HEK293 (cell line): ENCODE data around the gene HRC.
"Not testable (repeated sequence)": the region's sequence is repeated elsewhere in the genome, so short reads cannot be mapped to it uniquely, and the experiment has no call there.

Experiments
- CTCF ChIA-PET: fragments of 350-600 bp; formaldehyde crosslinking; extraction: SDS; loops from one replicate; lab custom pipeline; 2021; ENCODE audit warnings: antibody characterized with exemption; lab: Yijun Ruan, JAX
- POLR2A ChIA-PET: fragments of 300-600 bp; formaldehyde crosslinking; extraction: SDS; loops from one replicate; lab custom pipeline; 2020; ENCODE audit warnings: antibody characterized with exemption, inconsistent platforms; lab: Yijun Ruan, JAX
- H3K27ac ChIP-seq: fragments of 200-500 bp; sonication (Bioruptor generic); 2 replicates; pipeline ENCODE4 v1.5.1; 2014; ENCODE audit warnings: low read depth, low read length, control low read depth, inconsistent platforms; ENCODE audit errors: extremely low read depth
- H3K36me3 ChIP-seq, 2 experiments: fragments of 200-500 bp in 1 of 2; sonication (Bioruptor generic) in 1 of 2; 1 replicate in 1 of 2; 2 replicates in 1 of 2; pipeline ENCODE4 v1.5.1; 2014 to 2017; ENCODE audit warnings: inconsistent platforms in 2 of 2, low read length in 2 of 2; ENCODE audit not compliant: control insufficient read depth in 2 of 2, insufficient read depth in 1 of 2
- H3K4me1 ChIP-seq: fragments of 200-500 bp; sonication (Bioruptor generic); 2 replicates; pipeline ENCODE4 v1.5.1; 2014; ENCODE audit warnings: mild to moderate bottlenecking, low read length, inconsistent platforms; ENCODE audit not compliant: control insufficient read depth, insufficient read depth
- H3K4me3 ChIP-seq: 2 replicates; pipeline ENCODE4 v1.5.1; 2011; ENCODE audit warnings: low read depth, mild to moderate bottlenecking, control low read depth, low read length, moderate library complexity
- H3K9me3 ChIP-seq: fragments of 200-500 bp; sonication (Bioruptor generic); 2 replicates; pipeline ENCODE4 v1.5.1; 2014; ENCODE audit warnings: low read depth, low read length, inconsistent platforms; ENCODE audit not compliant: control insufficient read depth, insufficient read depth
- BCL11A ChIP-seq: fragments of 450-650 bp; formaldehyde crosslinking; IDR thresholded peaks from 2 replicates; pipeline ENCODE4 v1.5.1; 2016; ENCODE audit warnings: low read depth, missing biosample characterization, missing genetic modification characterization
- IKZF3 ChIP-seq: fragments of 450-650 bp; IDR thresholded peaks from 2 replicates; pipeline ENCODE4 v1.5.0; 2018; ENCODE audit warnings: missing biosample characterization, mild to moderate bottlenecking, missing genetic modification characterization, moderate library complexity
- KLF10 ChIP-seq: fragments of 450-650 bp; IDR thresholded peaks from 2 replicates; pipeline ENCODE4 v1.5.1; 2018; ENCODE audit warnings: missing biosample characterization, mild to moderate bottlenecking, missing genetic modification characterization
- KLF8 ChIP-seq: fragments of 450-650 bp; formaldehyde crosslinking; IDR thresholded peaks from 2 replicates; pipeline ENCODE4 v1.5.1; 2016; ENCODE audit warnings: missing biosample characterization, missing genetic modification characterization
- SCRT2 ChIP-seq: fragments of 450-650 bp; formaldehyde crosslinking; IDR thresholded peaks from 2 replicates; pipeline ENCODE4 v1.5.1; 2016; ENCODE audit warnings: missing biosample characterization, missing genetic modification characterization
- SP3 ChIP-seq: fragments of 450-650 bp; formaldehyde crosslinking; IDR thresholded peaks from 2 replicates; pipeline ENCODE4 v1.5.1; 2016; ENCODE audit warnings: missing biosample characterization, missing genetic modification characterization
- YY2 ChIP-seq: fragments of 450-650 bp; formaldehyde crosslinking; IDR thresholded peaks from 2 replicates; pipeline ENCODE4 v1.5.1; 2016; ENCODE audit warnings: missing biosample characterization, missing genetic modification characterization
- ZBTB6 ChIP-seq: fragments of 450-650 bp; formaldehyde crosslinking; IDR thresholded peaks from 2 replicates; pipeline ENCODE4 v1.5.1; 2017; ENCODE audit warnings: missing biosample characterization, missing genetic modification characterization
- ZEB2 ChIP-seq: fragments of 450-650 bp; formaldehyde crosslinking; IDR thresholded peaks from 2 replicates; pipeline ENCODE4 v1.5.1; 2016; ENCODE audit warnings: missing biosample characterization, missing genetic modification characterization
- ZFHX2 ChIP-seq: fragments of 450-650 bp; formaldehyde crosslinking; conservative IDR thresholded peaks from 2 replicates; pipeline ENCODE4 v1.5.1; 2016; ENCODE audit warnings: missing biosample characterization, missing genetic modification characterization
- ZFP69B ChIP-seq: fragments of 450-650 bp; formaldehyde crosslinking; IDR thresholded peaks from 2 replicates; pipeline ENCODE4 v1.5.1; 2016; ENCODE audit warnings: missing biosample characterization, missing genetic modification characterization
- ZIC2 ChIP-seq: fragments of 450-650 bp; formaldehyde crosslinking; IDR thresholded peaks from 2 replicates; pipeline ENCODE4 v1.5.1; 2016; ENCODE audit warnings: missing biosample characterization, missing genetic modification characterization
- ZNF248 ChIP-seq: fragments of 450-650 bp; formaldehyde crosslinking; IDR thresholded peaks from 2 replicates; pipeline ENCODE4 v1.5.1; 2017; ENCODE audit warnings: missing biosample characterization, missing genetic modification characterization
- ZNF26 ChIP-seq: fragments of 450-650 bp; formaldehyde crosslinking; IDR thresholded peaks from 2 replicates; pipeline ENCODE4 v1.5.1; 2016; ENCODE audit warnings: missing biosample characterization, missing genetic modification characterization
- ZNF366 ChIP-seq: fragments of 450-650 bp; formaldehyde crosslinking; conservative IDR thresholded peaks from 2 replicates; pipeline ENCODE4 v1.5.1; 2016; ENCODE audit warnings: missing biosample characterization, missing genetic modification characterization
- ZNF398 ChIP-seq: fragments of 450-650 bp; formaldehyde crosslinking; IDR thresholded peaks from 2 replicates; pipeline ENCODE4 v1.5.1; 2017; ENCODE audit warnings: missing biosample characterization, missing genetic modification characterization
- ZNF449 ChIP-seq: fragments of 450-650 bp; formaldehyde crosslinking; IDR thresholded peaks from 2 replicates; pipeline ENCODE4 v1.5.1; 2017; ENCODE audit warnings: missing biosample characterization, mild to moderate bottlenecking, missing genetic modification characterization, moderate library complexity
- ZNF501 ChIP-seq: fragments of 450-650 bp; formaldehyde crosslinking; IDR thresholded peaks from 2 replicates; pipeline ENCODE4 v1.5.1; 2016; ENCODE audit warnings: missing biosample characterization, missing genetic modification characterization
- ZNF561 ChIP-seq: fragments of 450-650 bp; IDR thresholded peaks from 2 replicates; pipeline ENCODE4 v1.5.1; 2018; ENCODE audit warnings: missing biosample characterization, missing genetic modification characterization, borderline replicate concordance
- TF ChIP-seq, protein P1 (sequence below): fragments of 450-650 bp; formaldehyde crosslinking; optimal IDR thresholded peaks from 2 replicates; pipeline ENCODE3; 2016; ENCODE audit warnings: missing biosample characterization, mild to moderate bottlenecking, missing genetic modification characterization
- TF ChIP-seq, protein P2 (sequence below): fragments of 450-650 bp; formaldehyde crosslinking; IDR thresholded peaks from 2 replicates; pipeline ENCODE4 v1.5.1; 2016; ENCODE audit warnings: missing biosample characterization, missing genetic modification characterization

Gene HRC

DNA sequence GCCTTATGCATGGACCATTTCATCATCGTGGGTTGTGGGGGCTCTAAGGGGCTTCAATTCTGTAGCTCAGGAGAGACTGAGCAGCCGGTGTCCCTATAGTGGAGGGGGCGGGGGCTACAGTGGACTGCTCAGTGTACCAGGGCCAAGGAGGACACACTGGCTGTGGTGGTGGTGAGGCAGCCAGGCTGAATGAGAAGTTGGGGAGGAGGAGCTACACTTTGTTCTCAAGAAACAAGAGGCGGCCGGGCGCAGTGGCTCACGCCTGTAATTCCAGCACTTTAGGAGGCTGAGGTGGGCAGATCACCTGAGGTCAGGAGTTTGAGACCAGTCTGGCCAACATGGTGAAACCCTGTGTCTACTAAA is 8.8 kb downstream of the HRC start:
- POLR2A ChIA-PET: interaction anchor here (0.5 to 1.6 kb wide), 4 partner anchors 18 to 49 kb away, joined by 3 to 5 read pairs (median 4); partner anchors contain the start of gene PPFIA3
- not testable (repeated sequence) for H3K4me1 ChIP-seq, H3K4me3 ChIP-seq, H3K36me3 ChIP-seq, H3K27ac ChIP-seq, H3K9me3 ChIP-seq
- CTCF ChIA-PET: interaction anchor here (0.7 to 6.6 kb wide), 31 partner anchors 9 to 472 kb away, joined by 3 to 70 read pairs (median 5); partner anchors contain the start of genes GYS1, HRC, LIN7B and RUVBL2
- TF ChIP-seq ZEB2 (tag by site-specific recombination) (0 out of 2 replicates have a peak, but pooled peaks have one; percentile 6), ZNF248 (tag by site-specific recombination) (0 out of 2 replicates have a peak, but pooled peaks have one; percentile 25)
- TF ChIP-seq, protein P1, sequence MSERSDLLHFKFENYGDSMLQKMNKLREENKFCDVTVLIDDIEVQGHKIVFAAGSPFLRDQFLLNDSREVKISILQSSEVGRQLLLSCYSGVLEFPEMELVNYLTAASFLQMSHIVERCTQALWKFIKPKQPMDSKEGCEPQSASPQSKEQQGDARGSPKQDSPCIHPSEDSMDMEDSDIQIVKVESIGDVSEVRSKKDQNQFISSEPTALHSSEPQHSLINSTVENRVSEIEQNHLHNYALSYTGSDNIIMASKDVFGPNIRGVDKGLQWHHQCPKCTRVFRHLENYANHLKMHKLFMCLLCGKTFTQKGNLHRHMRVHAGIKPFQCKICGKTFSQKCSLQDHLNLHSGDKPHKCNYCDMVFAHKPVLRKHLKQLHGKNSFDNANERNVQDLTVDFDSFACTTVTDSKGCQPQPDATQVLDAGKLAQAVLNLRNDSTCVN (tag by site-specific recombination): peak; percentile 2
- TF ChIP-seq, all 188 proteins: peak for 3; not testable (repeated sequence) for 185

- H3K4me3 ChIP-seq: peak overlapping the region; percentile 34
- no peaks in the 10 kb centered on the region; a peak in 1 of 3 replicates for H3K36me3 ChIP-seq
- no peak overlapping the region; the same call in 1 of the 2 replicates for H3K27ac ChIP-seq
- H3K9me3 ChIP-seq: no peaks in the 10 kb centered on the region
- ChIA-PET POLR2A (interaction anchor here (0.5 to 1.6 kb wide), 5 partner anchors 18 to 170 kb away, joined by 3 to 5 read pairs (median 4); partner anchors contain the start of gene PPFIA3), CTCF (interaction anchor here (0.5 to 6.6 kb wide), 35 partner anchors 10 to 472 kb away, joined by 3 to 70 read pairs (median 5); partner anchors contain the start of genes GYS1, HRC, LIN7B and RUVBL2)
- peaks cover 6% of the 10 kb centered on the region for H3K4me1 ChIP-seq
- TF ChIP-seq, protein P2, sequence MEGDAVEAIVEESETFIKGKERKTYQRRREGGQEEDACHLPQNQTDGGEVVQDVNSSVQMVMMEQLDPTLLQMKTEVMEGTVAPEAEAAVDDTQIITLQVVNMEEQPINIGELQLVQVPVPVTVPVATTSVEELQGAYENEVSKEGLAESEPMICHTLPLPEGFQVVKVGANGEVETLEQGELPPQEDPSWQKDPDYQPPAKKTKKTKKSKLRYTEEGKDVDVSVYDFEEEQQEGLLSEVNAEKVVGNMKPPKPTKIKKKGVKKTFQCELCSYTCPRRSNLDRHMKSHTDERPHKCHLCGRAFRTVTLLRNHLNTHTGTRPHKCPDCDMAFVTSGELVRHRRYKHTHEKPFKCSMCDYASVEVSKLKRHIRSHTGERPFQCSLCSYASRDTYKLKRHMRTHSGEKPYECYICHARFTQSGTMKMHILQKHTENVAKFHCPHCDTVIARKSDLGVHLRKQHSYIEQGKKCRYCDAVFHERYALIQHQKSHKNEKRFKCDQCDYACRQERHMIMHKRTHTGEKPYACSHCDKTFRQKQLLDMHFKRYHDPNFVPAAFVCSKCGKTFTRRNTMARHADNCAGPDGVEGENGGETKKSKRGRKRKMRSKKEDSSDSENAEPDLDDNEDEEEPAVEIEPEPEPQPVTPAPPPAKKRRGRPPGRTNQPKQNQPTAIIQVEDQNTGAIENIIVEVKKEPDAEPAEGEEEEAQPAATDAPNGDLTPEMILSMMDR (tag by site-specific recombination): peak; percentile 97
- TF ChIP-seq SCRT2 (tag by site-specific recombination) (peak; percentile 86), KLF10 (tag by site-specific recombination) (0 out of 2 replicates have a peak, but pooled peaks have one; percentile 28), ZFP69B (tag by site-specific recombination) (0 out of 2 replicates have a peak, but pooled peaks have one; percentile 15), ZNF398 (peak; percentile 76), SP3 (tag by site-specific recombination) (peak; percentile 82), ZFHX2 (tag by site-specific recombination) (peak; percentile 64), ZEB2 (tag by site-specific recombination) (0 out of 2 replicates have a peak, but pooled peaks have one; percentile 35), ZNF449 (tag by site-specific recombination) (peak; percentile 10; the same call in 1 of the 2 replicates), ZIC2 (tag by site-specific recombination) (peak; percentile 48; the same call in 1 of the 2 replicates), ZNF561 (no peak), IKZF3 (tag by site-specific recombination) (0 out of 2 replicates have a peak, but pooled peaks have one; percentile 31), ZNF26 (no peak), ZNF366 (peak; percentile 41), BCL11A (tag by site-specific recombination) (0 out of 2 replicates have a peak, but pooled peaks have one; percentile 40), ZBTB6 (tag by site-specific recombination) (peak; percentile 52; the same call in 1 of the 2 replicates), KLF8 (tag by site-specific recombination) (peak; percentile 63; the same call in 1 of the 2 replicates), YY2 (peak; percentile 36; the same call in 1 of the 2 replicates), ZNF501 (tag by site-specific recombination) (peak; percentile 65)
These were observed 9.4 kb downstream of the HRC start for GRCh38 chr19:49145573-49146407.
